Gastroesophageal sphincter (tissue), 4 donors: ENCODE results near the gene ISYNA1. TPM values are rescaled to one million over a fixed set of nuclear protein-coding genes. Genes with fewer than 3 reads are reported as not detected.

ENCODE experiments used
- ATAC-seq: fragments of 150-250 bp; one replicate; pipeline ENCODE4 v1.9.1; 2016; ENCODE audit warnings: mild to moderate bottlenecking, moderate library complexity
- H3K27ac ChIP-seq, 4 donors: fragments of 200-600 bp; sonication (generic) in 3 of 4; 1 replicate in 3 of 4; 2 replicates in 1 of 4; pipeline ENCODE4 v1.5.1; 2016 to 2019
- H3K27me3 ChIP-seq: fragments of 200-600 bp; sonication (generic); one replicate; pipeline ENCODE4 v1.5.1; 2019
- H3K36me3 ChIP-seq, 2 donors: fragments of 200-600 bp; sonication (generic); one replicate each; pipeline ENCODE4 v1.5.1; 2019; ENCODE audit warnings: control low read depth in 1 of 2
- H3K4me1 ChIP-seq, 3 donors: fragments of 200-600 bp; sonication (generic); 1 replicate in 2 of 3; 2 replicates in 1 of 3; pipeline ENCODE4 v1.5.1; 2016 to 2019; ENCODE audit warnings: control low read depth in 2 of 3
- H3K4me3 ChIP-seq, 2 donors: fragments of 200-600 bp; sonication (generic); one replicate each; pipeline ENCODE4 v1.5.1; 2019; ENCODE audit warnings: mild to moderate bottlenecking in 1 of 2, moderate library complexity in 1 of 2
- H3K9me3 ChIP-seq, 3 donors: fragments of 200-600 bp; sonication (generic); one replicate each; pipeline ENCODE4 v1.5.1; 2017 to 2019; ENCODE audit warnings: control low read depth in 2 of 3
- EP300 ChIP-seq: sonication (generic); formaldehyde crosslinking; IDR thresholded peaks from one replicate; pipeline ENCODE4 v1.6.1; 2017; ENCODE audit warnings: antibody characterized with exemption, mild to moderate bottlenecking
- POLR2A ChIP-seq, 2 donors: fragments of 450-650 bp; IDR thresholded peaks; one replicate each; pipeline ENCODE4 v1.6.1; 2017; ENCODE audit warnings: antibody characterized with exemption in 2 of 2, mild to moderate bottlenecking in 2 of 2, moderate library complexity in 1 of 2
- POLR2AphosphoS5 ChIP-seq: sonication (generic); formaldehyde crosslinking; IDR thresholded peaks from one replicate; pipeline ENCODE4 v1.6.1; 2017; ENCODE audit warnings: antibody characterized with exemption
- WGBS, 2 donors: methylation state at CpG; one replicate each; pipeline ENCODE4 v1.1.5; 2018; ENCODE audit warnings: low coverage in 1 of 2; 5-methylcytosine and 5-hydroxymethylcytosine counted together
- total RNA-seq, 4 donors: library from RNA; depleted of rRNA; stranded (reverse); fragments of >200 nt; gene quantifications; one replicate each; pipeline ENCODE4 v1.1.0, GENCODE V29; 2016
- TF ChIP-seq, protein P1 (sequence below), 4 experiments: fragments of 200-600 bp in 2 of 4; fragments of 450-650 bp in 2 of 4; sonication (generic) in 1 of 4; IDR thresholded peaks; one replicate each; pipeline ENCODE4 v1.5.1; 2017 to 2019; ENCODE audit warnings: antibody characterized with exemption in 4 of 4, mild to moderate bottlenecking in 2 of 4, moderate library complexity in 2 of 4

ISYNA1 gene
- total RNA-seq, 4 donors from 2014 or later, result 15.2 to 31.6 (median 19.8) TPM

DNA sequence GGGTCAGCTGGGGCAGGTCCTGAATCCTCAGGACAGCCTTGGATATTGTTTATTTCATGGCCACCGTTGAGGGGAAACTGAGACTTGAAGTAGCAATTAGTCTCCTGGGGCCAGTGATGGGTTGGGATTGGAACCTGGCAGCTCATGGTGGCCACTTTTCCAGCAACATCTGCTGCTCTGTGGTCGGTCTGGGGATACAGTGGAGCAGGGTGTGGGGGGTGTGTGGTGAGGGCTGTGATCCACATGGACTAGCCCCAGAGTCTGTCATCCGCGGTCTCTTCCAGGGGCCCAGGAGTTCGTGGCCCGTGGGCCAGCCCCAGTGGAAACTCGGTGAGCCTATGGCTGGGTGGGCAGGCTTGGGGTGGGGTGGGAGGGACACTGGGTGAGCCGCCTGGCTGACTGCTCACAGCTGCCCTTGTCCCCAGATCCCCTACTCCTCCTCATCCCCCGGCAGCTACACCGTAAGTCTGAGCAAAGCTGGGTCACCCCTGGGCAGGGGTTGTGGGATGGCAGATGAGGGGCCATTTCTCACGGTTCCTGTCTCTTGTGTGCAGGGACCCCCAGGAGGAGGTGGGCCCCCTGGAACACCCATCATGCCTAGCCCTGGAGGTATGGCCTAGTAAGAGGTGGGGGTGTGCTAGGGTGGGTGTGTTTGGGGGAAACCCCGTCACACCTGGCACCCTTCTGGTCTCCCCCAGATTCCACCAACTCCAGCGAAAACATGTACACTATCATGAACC, 5.5 kb downstream of the ISYNA1 start:
- H3K4me1 ChIP-seq, result peaks cover 0 to 91% (median 32%) of the 10 kb centered on the region in 3 donors
- peak overlapping the region in 3 of 4 donors; percentile 79 to 82 (median 80) for H3K27ac ChIP-seq
- no peak for TF ChIP-seq POLR2AphosphoS5
- no peak for TF ChIP-seq EP300
- TF ChIP-seq, protein P1, sequence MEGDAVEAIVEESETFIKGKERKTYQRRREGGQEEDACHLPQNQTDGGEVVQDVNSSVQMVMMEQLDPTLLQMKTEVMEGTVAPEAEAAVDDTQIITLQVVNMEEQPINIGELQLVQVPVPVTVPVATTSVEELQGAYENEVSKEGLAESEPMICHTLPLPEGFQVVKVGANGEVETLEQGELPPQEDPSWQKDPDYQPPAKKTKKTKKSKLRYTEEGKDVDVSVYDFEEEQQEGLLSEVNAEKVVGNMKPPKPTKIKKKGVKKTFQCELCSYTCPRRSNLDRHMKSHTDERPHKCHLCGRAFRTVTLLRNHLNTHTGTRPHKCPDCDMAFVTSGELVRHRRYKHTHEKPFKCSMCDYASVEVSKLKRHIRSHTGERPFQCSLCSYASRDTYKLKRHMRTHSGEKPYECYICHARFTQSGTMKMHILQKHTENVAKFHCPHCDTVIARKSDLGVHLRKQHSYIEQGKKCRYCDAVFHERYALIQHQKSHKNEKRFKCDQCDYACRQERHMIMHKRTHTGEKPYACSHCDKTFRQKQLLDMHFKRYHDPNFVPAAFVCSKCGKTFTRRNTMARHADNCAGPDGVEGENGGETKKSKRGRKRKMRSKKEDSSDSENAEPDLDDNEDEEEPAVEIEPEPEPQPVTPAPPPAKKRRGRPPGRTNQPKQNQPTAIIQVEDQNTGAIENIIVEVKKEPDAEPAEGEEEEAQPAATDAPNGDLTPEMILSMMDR (IDR thresholded peaks at IDR 0.05), result no peak
- TF ChIP-seq POLR2A (IDR thresholded peaks at IDR 0.05), result no peak
- H3K9me3 ChIP-seq, result no peaks in the 10 kb centered on the region
- H3K27me3 ChIP-seq, result no peaks in the 10 kb centered on the region
- H3K4me3 ChIP-seq, result peak overlapping the region in 1 of 2 donors; percentile 63
- H3K36me3 ChIP-seq, result peaks cover 0 to 18% of the 10 kb centered on the region in 2 donors
- 92% methylated on average over 2 of the region's 13 CpGs; no CpG with 5 or more reads in 1 of the 2 donors for WGBS, 2 donors
- ATAC-seq, result no peak

DNA sequence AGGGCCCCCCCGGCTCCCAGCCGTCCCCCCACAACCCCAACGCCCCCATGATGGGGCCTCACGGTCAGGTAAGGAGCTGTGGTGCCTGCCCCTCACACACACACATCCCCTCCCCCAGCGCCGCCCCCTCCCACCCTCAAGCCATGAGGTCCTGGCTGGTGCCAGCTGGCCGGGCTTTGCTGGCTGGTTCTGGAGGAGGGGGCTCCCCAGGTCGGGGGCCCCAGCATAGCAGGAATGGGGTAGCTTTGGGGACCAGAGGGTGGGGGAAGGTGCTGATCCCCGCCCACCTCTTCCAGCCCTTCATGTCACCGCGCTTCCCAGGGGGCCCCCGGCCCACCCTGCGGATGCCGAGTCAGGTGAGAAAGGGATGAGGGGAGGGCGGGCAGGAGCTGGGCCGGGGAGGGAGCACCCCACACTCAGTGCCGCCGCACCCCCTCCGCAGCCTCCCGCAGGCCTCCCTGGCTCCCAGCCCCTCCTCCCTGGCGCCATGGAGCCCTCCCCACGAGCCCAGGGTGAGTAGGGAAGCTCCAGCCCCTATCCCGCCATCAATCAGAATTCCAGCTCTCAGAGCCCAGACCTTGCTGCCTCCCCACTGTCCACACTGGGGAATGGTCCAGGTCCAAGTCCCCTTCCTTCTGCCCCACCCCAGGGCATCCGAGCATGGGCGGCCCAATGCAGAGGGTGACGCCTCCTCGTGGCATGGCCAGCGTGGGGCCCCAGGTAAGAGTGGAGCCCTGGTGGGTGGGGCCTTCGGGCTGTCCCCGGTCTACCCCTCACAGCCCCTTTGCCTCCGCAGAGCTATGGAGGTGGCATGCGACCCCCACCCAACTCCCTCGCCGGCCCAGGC, 6.4 kb downstream of the ISYNA1 start:
- H3K4me1 ChIP-seq, result peaks cover 0 to 91% (median 29%) of the 10 kb centered on the region in 3 donors
- no peak overlapping the region for H3K4me3 ChIP-seq
- TF ChIP-seq POLR2AphosphoS5 (no peak), POLR2A (IDR thresholded peaks at IDR 0.05) (no peak), EP300 (no peak)
- TF ChIP-seq, protein P1 (IDR thresholded peaks at IDR 0.05), result no peak
- H3K27me3 ChIP-seq, result no peaks in the 10 kb centered on the region
- no peak overlapping the region for H3K27ac ChIP-seq
- no peaks in the 10 kb centered on the region for H3K9me3 ChIP-seq
- peaks cover 0 to 23% of the 10 kb centered on the region in 2 donors for H3K36me3 ChIP-seq
- ATAC-seq, result no peak
- WGBS, 2 donors, result 77% methylated on average over 3 of the region's 34 CpGs; no CpG with 5 or more reads in 1 of the 2 donors

DNA sequence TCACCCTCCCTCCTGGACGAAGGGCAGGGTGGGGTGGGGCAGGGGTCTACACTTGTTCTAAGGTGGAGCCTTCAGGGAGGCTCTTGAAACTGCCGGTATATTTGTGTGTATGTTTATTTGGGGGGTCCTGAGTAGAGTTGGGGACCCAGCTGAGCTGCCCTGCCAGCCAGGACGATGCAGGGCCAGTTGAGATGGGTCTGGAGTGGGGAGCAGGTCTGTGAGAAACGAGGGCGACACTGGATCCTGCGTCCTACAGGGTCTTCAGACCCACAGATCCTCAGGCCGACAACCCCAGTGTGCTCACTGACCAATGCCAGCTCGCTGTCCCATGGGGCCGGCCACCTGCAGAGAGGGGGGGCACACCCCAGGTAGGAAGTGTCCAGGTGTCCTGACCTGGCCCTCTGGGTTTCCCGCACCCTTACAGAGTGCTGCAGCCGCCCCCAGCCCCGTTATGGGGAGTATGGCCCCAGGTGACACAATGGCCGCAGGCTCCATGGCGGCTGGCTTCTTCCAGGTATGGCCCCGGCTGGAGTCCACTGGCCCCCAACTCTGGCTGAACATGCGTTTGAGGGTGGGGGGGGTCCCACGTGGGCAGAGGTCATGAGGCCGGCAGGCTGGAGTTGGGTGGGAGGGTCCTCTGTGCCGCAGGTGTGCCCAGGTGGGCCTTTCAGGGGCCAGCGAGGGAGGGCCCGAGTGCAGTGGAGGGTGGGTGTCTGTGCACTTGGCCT, 7.4 kb downstream of the ISYNA1 start:
- TF ChIP-seq POLR2A (IDR thresholded peaks at IDR 0.05), result no peak
- TF ChIP-seq, protein P1 (IDR thresholded peaks at IDR 0.05), result no peak
- no peak for TF ChIP-seq POLR2AphosphoS5
- TF ChIP-seq EP300, result no peak
- peaks cover 0 to 95% (median 38%) of the 10 kb centered on the region in 3 donors for H3K4me1 ChIP-seq
- no peak for ATAC-seq
- no CpG with 5 or more reads among the region's 21 CpGs for WGBS, 2 donors
- peak overlapping the region in 1 of 4 donors; percentile 84 for H3K27ac ChIP-seq
- no peak overlapping the region for H3K4me3 ChIP-seq
- peaks cover 0 to 18% of the 10 kb centered on the region in 2 donors for H3K36me3 ChIP-seq
- no peaks in the 10 kb centered on the region for H3K27me3 ChIP-seq
- H3K9me3 ChIP-seq, result no peaks in the 10 kb centered on the region

DNA sequence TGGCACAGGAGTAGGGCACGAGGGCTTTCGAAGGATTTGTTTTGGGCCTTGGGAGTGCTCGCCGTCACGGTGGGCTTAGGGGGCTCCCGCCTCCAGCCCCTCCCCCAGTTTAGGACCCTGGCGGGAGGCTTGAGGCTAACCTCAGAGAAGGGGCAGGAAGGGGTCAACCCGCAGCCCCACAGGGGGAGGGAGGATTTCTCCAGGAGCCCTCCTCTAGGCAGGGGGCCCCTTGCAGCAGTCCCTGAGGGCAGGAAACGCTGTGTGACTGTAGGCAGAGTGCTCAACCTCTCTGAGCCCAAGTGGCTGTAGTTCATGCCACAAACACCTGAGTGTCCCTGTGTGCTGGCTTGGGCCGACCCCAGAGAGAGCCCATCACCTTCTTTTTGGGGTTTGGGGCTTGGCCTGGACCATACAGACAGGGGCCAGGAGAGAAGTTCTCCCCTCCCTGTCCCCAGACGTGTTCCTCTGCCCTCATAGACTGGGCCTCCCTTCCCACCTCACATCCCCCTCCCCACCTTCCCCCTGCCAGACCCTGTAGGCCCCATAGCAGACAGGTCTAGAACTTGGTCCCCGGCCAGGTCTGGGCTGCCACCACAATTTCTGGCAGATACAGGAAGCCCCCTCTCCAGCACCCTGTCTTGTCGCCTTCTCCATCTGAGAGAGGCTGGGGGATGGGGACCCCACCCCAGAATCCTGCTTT, 8.1 kb downstream of the ISYNA1 start:
- peak overlapping the region in 3 of 4 donors; percentile 79 to 85 (median 84) for H3K27ac ChIP-seq
- H3K9me3 ChIP-seq, result no peaks in the 10 kb centered on the region
- 40 to 53% methylated on average over 2 to 4 of the region's 13 CpGs for WGBS, 2 donors
- no peak for ATAC-seq
- peak overlapping the region in 1 of 2 donors; percentile 60 for H3K4me3 ChIP-seq
- TF ChIP-seq POLR2AphosphoS5 (no peak), EP300 (no peak), POLR2A (IDR thresholded peaks at IDR 0.05) (no peak)
- TF ChIP-seq, protein P1 (IDR thresholded peaks at IDR 0.05), result no peak
- H3K36me3 ChIP-seq, result peaks cover 0 to 13% of the 10 kb centered on the region in 2 donors
- no peaks in the 10 kb centered on the region for H3K27me3 ChIP-seq
- peaks cover 0 to 98% (median 44%) of the 10 kb centered on the region in 3 donors for H3K4me1 ChIP-seq
